ENCODE results near the gene GBP6. TPM values are rescaled to one million over a fixed set of nuclear protein-coding genes. Genes with fewer than 3 reads are reported as not detected.

Gene GBP6
- total RNA-seq, 2 experiments from 2014 or later: 0.25 to 0.38 TPM

Other genes starting within 250 kb of the GBP6 start
- gene GBP2, start 237.9 kb upstream of the GBP6 start, total RNA-seq: 100 to 1,000 TPM; 280 to 281 TPM
- under 1 TPM; 0.15 to 0.30 TPM for gene GBP7, start 188.1 kb upstream of the GBP6 start, total RNA-seq
- gene GBP4, start 165.1 kb upstream of the GBP6 start, total RNA-seq: 10 to 100 TPM; 61.6 to 70.6 TPM
- 100 to 1,000 TPM; 231 to 234 TPM for gene GBP5, start 91.2 kb upstream of the GBP6 start, total RNA-seq
- gene LRRC8B, start 160.8 kb downstream of the GBP6 start, total RNA-seq: 10 to 100 TPM; 21.3 to 21.7 TPM

Measured in activated CD4-positive, alpha-beta memory T cell treated with anti-CD3 and anti-CD28 coated beads, Interleukin-2, amount 10 ng/mL, durations not matched to agents 7 days and 5 days (primary cell).